Omental fat pad (tissue), 4 donors: Measurements from ENCODE around the gene ALG14. TPM values are rescaled to one million over a fixed set of nuclear protein-coding genes. Genes with fewer than 3 reads are reported as not detected.

Source experiments
- ATAC-seq: fragments of 150-250 bp; one replicate; pipeline ENCODE4 v1.9.1; 2016; ENCODE audit warnings: mild to moderate bottlenecking, moderate library complexity; ENCODE audit not compliant: low FRiP score
- DNase-seq: peaks from one replicate; pipeline ENCODE4 v3.0.0-alpha.2; 2019; ENCODE audit warnings: low spot score
- total RNA-seq, 4 donors: library from RNA; depleted of rRNA; stranded (reverse); fragments of >200 nt; gene quantifications; one replicate each; pipeline ENCODE4 v1.1.0, GENCODE V29; 2016
- TF ChIP-seq, protein P1 (sequence below), 3 donors: fragments of 450-650 bp; IDR thresholded peaks; one replicate each; pipeline ENCODE4 v1.5.1; 2016 to 2017; ENCODE audit warnings: antibody characterized with exemption in 3 of 3, mild to moderate bottlenecking in 3 of 3, moderate library complexity in 2 of 3

Gene ALG14
- total RNA-seq, 4 donors from 2014 or later: 0.79 to 2.8 (median 1.4) TPM

DNA sequence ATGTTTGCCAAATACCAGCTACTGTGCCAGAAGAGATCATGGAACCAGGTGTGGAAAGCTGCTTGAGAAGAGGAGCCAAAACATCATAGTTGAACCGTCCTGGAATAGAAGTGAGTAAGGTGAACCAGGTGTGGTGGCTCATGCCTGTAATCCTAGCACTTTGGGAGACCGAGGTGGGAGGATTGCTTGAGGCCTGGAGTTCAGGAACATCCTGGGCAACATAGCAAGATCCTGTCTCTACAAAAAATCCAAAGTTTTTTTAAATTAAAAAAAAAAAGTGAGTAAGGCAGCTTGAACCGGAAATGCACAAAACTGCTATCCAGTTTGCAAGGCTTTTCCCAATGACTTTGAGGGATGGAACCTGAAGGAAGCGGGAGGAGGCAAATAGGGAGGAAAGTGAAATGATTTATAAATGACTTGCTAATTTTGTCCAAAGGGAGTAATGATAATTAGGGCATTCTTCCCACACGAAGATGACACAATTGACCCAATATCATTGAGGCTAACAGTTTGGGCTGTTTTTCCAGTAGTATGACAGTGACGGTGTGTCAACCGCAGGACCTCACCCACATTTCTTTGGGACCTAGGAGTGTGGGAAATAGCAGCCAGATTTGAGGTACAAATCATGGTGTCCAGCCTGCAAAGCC lies 144.3 kb downstream of the ALG14 start:
- ATAC-seq: no peak
- TF ChIP-seq, protein P1, sequence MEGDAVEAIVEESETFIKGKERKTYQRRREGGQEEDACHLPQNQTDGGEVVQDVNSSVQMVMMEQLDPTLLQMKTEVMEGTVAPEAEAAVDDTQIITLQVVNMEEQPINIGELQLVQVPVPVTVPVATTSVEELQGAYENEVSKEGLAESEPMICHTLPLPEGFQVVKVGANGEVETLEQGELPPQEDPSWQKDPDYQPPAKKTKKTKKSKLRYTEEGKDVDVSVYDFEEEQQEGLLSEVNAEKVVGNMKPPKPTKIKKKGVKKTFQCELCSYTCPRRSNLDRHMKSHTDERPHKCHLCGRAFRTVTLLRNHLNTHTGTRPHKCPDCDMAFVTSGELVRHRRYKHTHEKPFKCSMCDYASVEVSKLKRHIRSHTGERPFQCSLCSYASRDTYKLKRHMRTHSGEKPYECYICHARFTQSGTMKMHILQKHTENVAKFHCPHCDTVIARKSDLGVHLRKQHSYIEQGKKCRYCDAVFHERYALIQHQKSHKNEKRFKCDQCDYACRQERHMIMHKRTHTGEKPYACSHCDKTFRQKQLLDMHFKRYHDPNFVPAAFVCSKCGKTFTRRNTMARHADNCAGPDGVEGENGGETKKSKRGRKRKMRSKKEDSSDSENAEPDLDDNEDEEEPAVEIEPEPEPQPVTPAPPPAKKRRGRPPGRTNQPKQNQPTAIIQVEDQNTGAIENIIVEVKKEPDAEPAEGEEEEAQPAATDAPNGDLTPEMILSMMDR (IDR thresholded peaks at IDR 0.05): no peak
- no peak for DNase-seq

DNA sequence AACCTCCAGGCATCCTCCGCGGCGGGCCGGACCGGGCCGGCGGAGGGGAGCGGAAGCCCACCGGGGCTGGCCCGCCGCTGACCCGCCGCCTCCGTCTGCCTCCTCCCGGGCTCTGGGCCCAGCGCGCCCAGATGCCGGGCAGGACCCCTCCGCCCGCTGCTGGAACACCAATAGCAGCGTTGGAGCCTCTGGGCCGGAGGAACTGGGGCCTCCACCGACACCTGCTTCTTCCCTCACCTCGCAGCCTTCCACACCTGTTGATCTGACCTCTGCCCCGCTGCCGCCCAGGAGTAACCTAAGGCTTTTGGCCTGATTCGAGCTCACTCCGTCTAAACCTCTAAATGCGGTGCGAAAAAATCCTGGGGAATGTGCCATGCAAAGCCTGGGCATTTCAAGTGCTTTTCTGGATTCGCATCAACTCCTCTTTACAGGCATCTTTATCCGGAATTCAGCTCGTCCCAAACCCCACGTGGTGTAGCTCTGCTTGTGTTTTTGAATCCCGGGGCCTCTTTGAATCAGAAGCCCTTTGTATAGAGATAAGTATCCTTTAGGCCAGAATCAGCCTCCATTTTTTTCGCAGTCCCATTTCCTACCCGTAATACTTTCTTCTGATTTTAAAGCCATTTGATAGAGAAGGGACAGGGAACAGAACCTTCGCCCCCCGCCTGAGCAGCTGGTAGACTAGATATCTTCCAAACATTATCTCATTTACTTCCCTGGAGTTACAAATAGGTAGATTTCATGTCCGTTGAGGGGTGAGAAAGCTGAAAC lies 145.2 kb downstream of the ALG14 start:
- no peak for DNase-seq
- TF ChIP-seq, protein P1 (IDR thresholded peaks at IDR 0.05): no peak
- ATAC-seq: peak; percentile 2

DNA sequence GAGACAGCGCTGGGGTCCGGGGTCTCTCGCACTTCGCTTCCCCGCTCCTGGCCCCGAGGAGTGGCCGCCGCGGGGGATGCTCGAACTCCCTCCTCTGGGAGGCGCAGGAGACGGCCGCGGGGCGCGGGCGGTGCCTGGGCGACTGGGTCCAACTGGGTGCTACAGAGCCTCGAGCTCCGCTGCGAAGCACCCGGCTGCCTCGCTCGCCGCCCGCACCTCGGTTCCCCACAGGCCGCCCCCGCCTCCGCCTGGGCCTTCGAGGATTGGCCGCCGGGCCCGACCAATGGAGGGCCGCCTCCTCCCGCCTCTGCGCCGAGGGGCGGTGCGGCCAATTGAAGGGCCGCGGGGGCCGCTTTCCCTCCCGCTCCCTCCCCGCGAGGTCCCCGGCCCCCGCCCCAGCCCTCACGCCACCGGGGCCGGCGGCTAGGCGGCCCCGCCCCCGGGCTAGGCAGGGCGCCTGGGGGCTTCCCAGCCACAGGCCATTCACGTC lies 145.8 kb downstream of the ALG14 start, which contains the start of gene CNN3:
TSS of gene CNN3 (minus strand) at position 196 of the 490 bp plus-strand sequence. CDS start 216 bp downstream, outside the sequence.
- ATAC-seq (peak; percentile 86), DNase-seq (peak; percentile 61)
- TF ChIP-seq, protein P1 (IDR thresholded peaks at IDR 0.05): no peak

DNA sequence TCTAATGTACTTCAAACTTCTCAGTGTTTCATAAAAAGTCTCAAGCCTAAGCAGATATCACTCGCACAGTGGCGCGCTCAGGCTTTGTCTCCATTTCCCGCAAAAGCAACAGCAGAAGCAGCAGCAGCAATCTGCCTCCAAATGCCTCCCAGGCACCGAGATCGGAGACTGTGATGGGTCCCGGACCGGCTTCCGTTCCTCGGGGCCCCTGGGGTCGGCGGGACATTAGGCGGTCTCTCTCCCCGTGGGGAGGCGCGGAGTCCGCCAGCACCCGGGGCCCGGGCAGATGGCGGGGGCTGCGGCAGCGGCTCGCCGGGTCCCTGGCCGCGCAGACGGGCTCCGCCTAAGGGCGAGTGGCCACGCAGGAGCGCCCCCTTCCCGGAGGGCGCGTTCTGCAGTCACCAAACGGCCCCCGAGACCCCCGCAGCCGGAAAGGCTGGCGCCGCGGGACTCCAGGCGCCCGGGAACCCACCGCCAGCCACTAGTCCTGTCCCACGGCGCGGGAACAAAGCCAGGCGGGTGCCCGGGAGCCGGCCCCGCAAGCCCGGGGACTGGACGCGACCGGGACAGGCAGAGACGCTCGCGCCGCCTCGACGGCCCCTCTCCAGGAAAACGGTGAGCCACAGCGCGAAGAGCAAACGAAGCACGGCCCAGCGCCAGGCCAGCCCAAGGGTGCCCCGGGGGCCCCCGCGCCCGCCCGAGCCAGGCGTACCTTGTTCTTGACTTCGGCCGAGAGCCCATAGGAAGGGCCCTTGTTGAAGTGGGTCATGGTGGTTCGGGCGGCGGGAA lies 146.4 kb downstream of the ALG14 start:
- no peak for DNase-seq

DNA sequence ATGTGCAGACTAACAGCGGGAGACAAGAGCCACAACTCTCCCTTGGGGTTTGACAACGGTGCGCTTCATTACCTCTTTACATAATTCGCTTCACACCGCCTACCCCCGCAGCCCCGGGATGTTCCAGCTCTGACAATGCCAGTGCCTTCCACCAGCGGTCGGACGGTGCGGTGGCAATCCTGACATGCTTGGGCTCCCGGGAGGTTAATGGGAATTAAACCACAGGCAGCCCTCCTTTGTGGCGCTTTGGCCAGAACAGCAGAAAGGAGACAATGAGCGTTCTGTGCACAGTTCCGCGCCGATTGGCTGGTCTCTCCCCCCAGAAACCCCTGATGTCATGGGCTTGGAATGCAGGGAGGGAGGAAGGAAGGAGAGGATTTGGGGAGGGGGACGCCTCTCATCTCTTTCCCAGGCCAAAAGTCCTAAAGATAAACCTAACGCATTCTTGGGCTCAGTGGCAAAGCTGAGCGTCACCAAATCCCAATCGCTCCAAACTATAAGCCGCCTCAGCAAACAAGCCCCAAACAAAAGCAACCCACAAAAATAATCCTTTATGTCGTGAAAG lies 147.1 kb downstream of the ALG14 start:
- ATAC-seq: peak; percentile 30

More for the DNA sequence above, 146.4 kb downstream of the ALG14 start:
- ATAC-seq: peak; percentile 28
- TF ChIP-seq, protein P1 (IDR thresholded peaks at IDR 0.05): peak in 1 of 3 donors; percentile 19

DNA sequence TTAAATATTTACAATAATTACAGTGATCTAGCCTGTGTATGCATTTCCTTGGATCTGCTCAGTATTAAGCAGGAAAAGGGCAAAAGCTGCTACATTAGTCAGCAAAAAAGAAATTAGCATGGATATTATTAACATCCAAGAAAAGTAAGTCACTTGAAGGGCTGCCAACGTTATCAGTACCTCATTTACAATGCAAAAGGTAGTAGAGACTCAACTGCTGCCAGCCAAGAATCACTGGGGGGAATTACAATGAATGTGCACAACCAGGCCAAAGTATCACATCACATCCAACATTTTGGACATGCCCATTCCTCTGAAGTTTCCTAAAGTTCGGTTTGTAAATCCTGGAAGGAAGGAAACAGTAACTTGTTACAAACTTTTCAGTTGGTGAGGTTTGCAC lies 147.7 kb downstream of the ALG14 start:
- TF ChIP-seq, protein P1 (IDR thresholded peaks at IDR 0.05): no peak
- DNase-seq (no peak), ATAC-seq (no peak)

More for the DNA sequence above, 147.1 kb downstream of the ALG14 start:
- peak; percentile 39 for DNase-seq
- TF ChIP-seq, protein P1 (IDR thresholded peaks at IDR 0.05): no peak
